Measurements from ENCODE around the gene ZNF618. TPM values are rescaled to one million over a fixed set of nuclear protein-coding genes. Genes with fewer than 3 reads are reported as not detected.
A peak's percentile ranks its signal among the peaks of the same experiment; 100 is the strongest.
"Not testable (repeated sequence)": the region's sequence is repeated elsewhere in the genome, so short reads cannot be mapped to it uniquely, and the experiment has no call there.

ZNF618 gene
- total RNA-seq, 2 experiments from 2014 or later = 0.34 to 0.42 TPM

DNA sequence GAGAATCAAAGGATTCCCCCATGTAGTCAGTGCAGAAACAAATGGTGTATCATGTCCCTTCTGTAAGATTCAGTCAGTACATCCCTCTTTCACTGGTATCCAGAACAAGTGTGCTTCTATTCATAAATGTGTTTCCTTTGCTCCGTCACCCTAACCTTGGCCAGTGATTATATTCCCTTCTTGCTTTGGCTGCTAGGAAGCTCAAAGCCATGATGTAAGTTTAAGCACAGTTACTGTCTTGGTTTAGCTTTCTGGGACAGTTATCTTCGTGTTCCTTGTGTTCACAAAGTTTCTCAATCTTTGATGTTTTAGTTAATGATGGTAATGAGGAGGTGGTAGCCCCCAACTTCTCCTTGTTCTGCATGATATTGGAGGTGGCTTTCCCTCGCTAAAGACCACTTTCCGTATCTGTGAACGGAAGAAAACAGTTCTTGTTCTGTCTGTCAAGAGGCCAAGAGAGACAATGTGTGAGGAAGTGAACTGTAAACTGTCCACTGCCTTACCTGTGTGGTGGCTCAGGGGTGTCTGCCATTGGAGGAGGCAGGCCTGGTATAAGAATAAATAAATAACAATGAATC, 204.2 kb downstream of the ZNF618 start:
- DNase-seq (no peak), ATAC-seq (no peak)
- peaks cover 6% of the 10 kb centered on the region for H3K27me3 Mint-ChIP-seq (ENCODE audit: low read depth)
- H3K9me3 Mint-ChIP-seq (ENCODE audit: insufficient read depth) = no peaks in the 10 kb centered on the region
- no peak overlapping the region for H3K4me3 Mint-ChIP-seq
- ChIA-PET CTCF (interaction anchor here (1.0 to 1.3 kb wide), 2 partner anchors 27 to 211 kb away, joined by 4 read pairs; no protein-coding TSS in a partner anchor), POLR2A (no interaction called here)
- no peak overlapping the region for H3K27ac Mint-ChIP-seq
- no peaks in the 10 kb centered on the region for H3K4me1 Mint-ChIP-seq (ENCODE audit: low read depth)
- no peaks in the 10 kb centered on the region for H3K36me3 Mint-ChIP-seq (ENCODE audit: low read depth)

DNA sequence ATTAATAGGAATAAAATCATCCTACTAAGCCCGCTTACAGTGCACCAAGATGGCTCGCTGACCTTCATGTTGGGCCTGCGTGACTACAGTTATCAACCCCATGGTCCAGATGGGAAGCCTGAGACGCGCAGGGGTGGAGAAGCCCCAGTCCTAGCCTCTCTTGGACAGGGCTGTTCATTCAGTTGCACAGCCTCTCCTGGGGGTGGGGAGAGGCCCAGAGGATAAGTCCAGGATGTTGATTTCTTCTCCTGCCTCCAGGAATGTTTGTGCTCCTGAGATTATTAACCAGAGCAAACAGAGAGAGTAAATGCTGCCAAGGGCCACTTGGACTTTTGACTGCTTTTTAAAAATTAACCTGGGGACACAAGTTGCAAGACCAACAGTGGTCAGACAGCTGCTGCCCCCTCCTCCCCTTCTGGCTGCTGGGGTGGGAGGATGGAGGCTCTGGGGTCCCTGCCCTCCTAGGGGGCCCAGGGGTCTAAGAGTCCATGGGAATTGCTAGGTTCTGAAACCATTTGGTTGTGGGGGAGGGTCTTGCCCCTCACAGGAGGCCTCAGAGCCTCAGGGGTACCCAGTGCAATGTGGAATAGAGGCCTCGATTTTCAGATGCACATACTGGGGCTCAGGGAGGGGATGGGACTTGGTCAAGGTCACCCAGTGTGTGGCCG, 204.8 kb downstream of the ZNF618 start:
- Mint-ChIP-seq H3K36me3 (ENCODE audit: low read depth) (no peaks in the 10 kb centered on the region), H3K27me3 (ENCODE audit: low read depth) (peaks cover 2% of the 10 kb centered on the region), H3K4me3 (no peak overlapping the region), H3K9me3 (ENCODE audit: insufficient read depth) (no peaks in the 10 kb centered on the region), H3K4me1 (ENCODE audit: low read depth) (no peaks in the 10 kb centered on the region), H3K27ac (no peak overlapping the region)
- ChIA-PET CTCF (interaction anchor here (1.0 to 3.7 kb wide), 3 partner anchors 27 to 210 kb away, joined by 4 to 37 read pairs (median 6); no protein-coding TSS in a partner anchor), POLR2A (no interaction called here)
- DNase-seq (no peak), ATAC-seq (no peak)

- CTCF ChIA-PET = interaction anchor here (0.7 to 3.7 kb wide), 7 partner anchors 10 to 214 kb away, joined by 3 to 37 read pairs (median 5); no protein-coding TSS in a partner anchor
- H3K9me3 Mint-ChIP-seq (ENCODE audit: insufficient read depth) = no peaks in the 10 kb centered on the region
- H3K4me1 Mint-ChIP-seq (ENCODE audit: low read depth) = no peaks in the 10 kb centered on the region
- H3K4me3 Mint-ChIP-seq = no peak overlapping the region
- no peak for ATAC-seq
- no peaks in the 10 kb centered on the region for H3K36me3 Mint-ChIP-seq (ENCODE audit: low read depth)
- DNase-seq = no peak
- POLR2A ChIA-PET = no interaction called here
- H3K27ac Mint-ChIP-seq = no peak overlapping the region
- no peaks in the 10 kb centered on the region for H3K27me3 Mint-ChIP-seq (ENCODE audit: low read depth)
Observed at GRCh38 chr9:114081441-114082016, 205.4 kb downstream of the ZNF618 start.

GRCh38 chr9:114082017-114082762, 206.1 kb downstream of the ZNF618 start:
- ChIA-PET POLR2A (no interaction called here), CTCF (interaction anchor here (0.6 to 3.7 kb wide), 21 partner anchors 9 to 377 kb away, joined by 3 to 37 read pairs (median 4); partner anchors contain the start of gene KIF12)
- Mint-ChIP-seq H3K4me1 (ENCODE audit: low read depth) (no peaks in the 10 kb centered on the region), H3K36me3 (ENCODE audit: low read depth) (no peaks in the 10 kb centered on the region), H3K4me3 (no peak overlapping the region), H3K9me3 (ENCODE audit: insufficient read depth) (no peaks in the 10 kb centered on the region), H3K27ac (no peak overlapping the region), H3K27me3 (ENCODE audit: low read depth) (no peaks in the 10 kb centered on the region)
- peak; percentile 89 for ATAC-seq
- DNase-seq = peak; percentile 88

- H3K36me3 Mint-ChIP-seq (ENCODE audit: low read depth); ATAC-seq; H3K27ac Mint-ChIP-seq; H3K9me3 Mint-ChIP-seq (ENCODE audit: insufficient read depth); DNase-seq; H3K4me1 Mint-ChIP-seq (ENCODE audit: low read depth); POLR2A ChIA-PET; H3K4me3 Mint-ChIP-seq; H3K27me3 Mint-ChIP-seq (ENCODE audit: low read depth): not testable (repeated sequence)
- CTCF ChIA-PET = interaction anchor here (0.7 to 3.7 kb wide), 18 partner anchors 9 to 378 kb away, joined by 3 to 37 read pairs (median 4); partner anchors contain the start of gene KIF12
Observed at GRCh38 chr9:114082763-114083412, 206.8 kb downstream of the ZNF618 start.

DNA sequence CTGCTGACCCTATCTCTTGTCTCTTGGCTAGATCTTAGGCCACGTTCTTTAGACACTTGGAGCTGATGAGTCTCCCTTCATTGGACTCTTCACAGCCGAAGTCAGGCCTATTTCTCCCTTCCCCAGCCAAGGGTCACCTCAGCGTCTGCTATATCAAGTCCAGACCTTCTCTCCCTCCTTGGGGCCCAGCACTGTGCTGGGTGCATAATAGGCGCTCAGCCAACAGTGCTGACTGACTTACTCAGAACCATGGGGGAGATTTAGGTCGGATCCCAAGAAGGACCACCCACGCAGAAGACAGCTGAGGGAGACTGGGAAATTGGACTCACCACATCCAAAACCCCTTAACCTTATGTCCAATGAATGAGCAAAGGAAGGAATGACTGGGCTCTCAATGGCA, 207.6 kb downstream of the ZNF618 start:
- H3K36me3 Mint-ChIP-seq (ENCODE audit: low read depth) = no peaks in the 10 kb centered on the region
- no peaks in the 10 kb centered on the region for H3K27me3 Mint-ChIP-seq (ENCODE audit: low read depth)
- no peaks in the 10 kb centered on the region for H3K4me1 Mint-ChIP-seq (ENCODE audit: low read depth)
- no peak overlapping the region for H3K27ac Mint-ChIP-seq
- no peaks in the 10 kb centered on the region for H3K9me3 Mint-ChIP-seq (ENCODE audit: insufficient read depth)
- DNase-seq (no peak), ATAC-seq (no peak)
- no peak overlapping the region for H3K4me3 Mint-ChIP-seq
- ChIA-PET POLR2A (no interaction called here), CTCF (interaction anchor here (0.8 to 3.7 kb wide), 12 partner anchors 8 to 424 kb away, joined by 3 to 37 read pairs (median 4); no protein-coding TSS in a partner anchor)

DNA sequence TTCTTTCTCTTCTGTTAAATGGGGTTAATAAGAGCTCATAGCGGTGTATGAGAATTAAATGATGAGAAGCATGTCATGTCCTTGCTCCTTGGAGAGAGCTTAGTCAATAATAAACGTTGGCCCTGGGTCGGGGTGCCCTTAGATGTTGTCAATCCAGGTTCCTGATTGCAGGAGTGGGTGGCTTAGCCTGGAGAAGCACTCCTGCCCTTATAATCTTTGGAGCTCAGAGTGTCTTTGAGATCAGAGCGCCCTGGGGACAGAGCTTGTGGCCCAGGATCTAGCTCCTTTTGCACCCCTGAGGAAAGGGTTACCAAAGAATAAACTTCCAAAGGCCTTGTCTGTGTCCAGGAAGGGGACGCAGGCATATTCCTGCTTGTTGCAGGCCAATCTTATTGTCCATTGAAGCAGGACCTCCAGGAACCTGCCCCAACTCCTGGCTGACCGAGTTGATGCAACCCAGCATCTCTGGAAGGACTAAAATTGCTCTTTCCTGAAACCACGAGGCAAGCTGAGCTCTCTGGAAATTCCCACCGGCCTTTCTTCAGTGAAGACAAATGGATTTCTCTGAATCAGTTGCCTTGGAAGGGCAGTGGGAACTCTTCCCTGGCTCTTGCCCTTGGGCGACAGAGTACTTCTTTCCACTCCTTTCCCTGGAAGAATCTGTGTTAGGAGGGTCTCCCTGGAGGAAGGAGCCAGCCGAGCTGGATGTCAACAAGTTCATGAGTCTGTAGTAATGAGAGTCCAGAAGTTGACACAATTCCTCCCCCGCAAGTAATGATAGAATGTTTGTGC, 208.4 kb downstream of the ZNF618 start:
- CTCF ChIA-PET = interaction anchor here (1.2 to 3.7 kb wide), 5 partner anchors 23 to 423 kb away, joined by 3 to 37 read pairs (median 15); no protein-coding TSS in a partner anchor
- H3K4me1 Mint-ChIP-seq (ENCODE audit: low read depth) = no peaks in the 10 kb centered on the region
- H3K27ac Mint-ChIP-seq = no peak overlapping the region
- H3K9me3 Mint-ChIP-seq (ENCODE audit: insufficient read depth) = no peaks in the 10 kb centered on the region
- ATAC-seq = no peak
- no peak overlapping the region for H3K4me3 Mint-ChIP-seq
- POLR2A ChIA-PET = no interaction called here
- no peaks in the 10 kb centered on the region for H3K27me3 Mint-ChIP-seq (ENCODE audit: low read depth)
- DNase-seq = no peak
- no peaks in the 10 kb centered on the region for H3K36me3 Mint-ChIP-seq (ENCODE audit: low read depth)

- Mint-ChIP-seq H3K27ac (no peak overlapping the region), H3K4me3 (no peak overlapping the region), H3K27me3 (ENCODE audit: low read depth) (no peaks in the 10 kb centered on the region), H3K4me1 (ENCODE audit: low read depth) (no peaks in the 10 kb centered on the region), H3K36me3 (ENCODE audit: low read depth) (no peaks in the 10 kb centered on the region), H3K9me3 (ENCODE audit: insufficient read depth) (no peaks in the 10 kb centered on the region)
- ATAC-seq (no peak), DNase-seq (no peak)
- ChIA-PET POLR2A (no interaction called here), CTCF (no interaction called here)
Observed at GRCh38 chr9:114085387-114085789, 209.3 kb downstream of the ZNF618 start.

GRCh38 chr9:114086009-114086408, 209.9 kb downstream of the ZNF618 start:
- no peaks in the 10 kb centered on the region for H3K4me1 Mint-ChIP-seq (ENCODE audit: low read depth)
- H3K36me3 Mint-ChIP-seq (ENCODE audit: low read depth) = no peaks in the 10 kb centered on the region
- no peak overlapping the region for H3K4me3 Mint-ChIP-seq
- ChIA-PET POLR2A (no interaction called here), CTCF (interaction anchor here (1.4 kb wide), 1 partner anchor 21 kb away, joined by 6 read pairs; no protein-coding TSS in a partner anchor)
- no peak for DNase-seq
- H3K27ac Mint-ChIP-seq = no peak overlapping the region
- no peak for ATAC-seq
- no peaks in the 10 kb centered on the region for H3K27me3 Mint-ChIP-seq (ENCODE audit: low read depth)
- no peaks in the 10 kb centered on the region for H3K9me3 Mint-ChIP-seq (ENCODE audit: insufficient read depth)

GRCh38 chr9:114086607-114087006, 210.5 kb downstream of the ZNF618 start:
- no peak for DNase-seq
- POLR2A ChIA-PET = no interaction called here
- Mint-ChIP-seq H3K4me3 (no peak overlapping the region), H3K36me3 (ENCODE audit: low read depth) (no peaks in the 10 kb centered on the region), H3K27ac (no peak overlapping the region), H3K4me1 (ENCODE audit: low read depth) (no peaks in the 10 kb centered on the region), H3K9me3 (ENCODE audit: insufficient read depth) (no peaks in the 10 kb centered on the region), H3K27me3 (ENCODE audit: low read depth) (no peaks in the 10 kb centered on the region)
- no peak for ATAC-seq
- CTCF ChIA-PET = interaction anchor here (1.4 kb wide), 1 partner anchor 21 kb away, joined by 6 read pairs; no protein-coding TSS in a partner anchor

DNA sequence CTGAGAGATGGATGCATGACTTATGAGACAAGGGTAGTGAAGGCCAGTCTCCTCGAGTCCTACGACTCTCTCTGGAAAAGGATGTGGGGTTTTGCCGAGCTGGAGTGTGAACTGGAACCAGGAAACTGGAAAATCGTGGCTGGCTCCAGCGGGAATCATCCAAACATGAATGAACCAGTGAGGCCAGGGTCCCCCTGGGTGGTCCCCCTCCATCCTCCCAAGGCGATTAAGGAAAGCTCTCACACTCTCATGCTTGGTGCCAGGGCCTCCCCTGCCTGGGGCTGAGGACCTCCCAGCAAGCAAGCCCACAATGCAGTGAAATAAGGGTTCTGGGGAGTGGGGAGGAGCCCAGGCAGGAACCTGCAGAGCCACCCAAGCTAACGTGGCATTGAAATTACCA, 211.6 kb downstream of the ZNF618 start:
- Mint-ChIP-seq H3K27me3 (ENCODE audit: low read depth) (no peaks in the 10 kb centered on the region), H3K27ac (no peak overlapping the region), H3K4me1 (ENCODE audit: low read depth) (no peaks in the 10 kb centered on the region), H3K4me3 (no peak overlapping the region), H3K36me3 (ENCODE audit: low read depth) (no peaks in the 10 kb centered on the region), H3K9me3 (ENCODE audit: insufficient read depth) (no peaks in the 10 kb centered on the region)
- no peak for DNase-seq
- no peak for ATAC-seq
- ChIA-PET POLR2A (no interaction called here), CTCF (no interaction called here)
